Transverse colon (tissue), 4 donors: ENCODE results near the gene RBM20. TPM values are rescaled to one million over a fixed set of nuclear protein-coding genes. Genes with fewer than 3 reads are reported as not detected.

Source experiments
- DNase-seq: peaks from one replicate; pipeline ENCODE4 v3.0.0-alpha.2; 2019
- H3K27ac ChIP-seq, 4 donors: fragments of 200-600 bp; sonication (generic); 2 replicates each; pipeline ENCODE4 v1.5.1; 2016 to 2018; ENCODE audit warnings: inconsistent platforms in 4 of 4
- H3K27me3 ChIP-seq: fragments of 200-600 bp; sonication (generic); 2 replicates; pipeline ENCODE4 v1.5.1; 2017; ENCODE audit warnings: inconsistent platforms
- H3K36me3 ChIP-seq, 4 donors: fragments of 200-600 bp; sonication (generic); 2 replicates each; pipeline ENCODE4 v1.5.1; 2017 to 2019; ENCODE audit warnings: inconsistent platforms in 4 of 4
- H3K4me1 ChIP-seq, 4 donors: fragments of 200-600 bp; sonication (generic); 2 replicates each; pipeline ENCODE4 v1.5.1; 2017 to 2020; ENCODE audit warnings: inconsistent platforms in 4 of 4
- H3K4me3 ChIP-seq, 4 donors: fragments of 200-600 bp; sonication (generic); 1 replicate in 1 of 4; 2 replicates in 3 of 4; pipeline versions ENCODE4 v1.5.1 to v1.6.1; 2017 to 2019; ENCODE audit warnings: inconsistent platforms in 4 of 4
- H3K9me3 ChIP-seq, 2 donors: fragments of 200-600 bp; sonication (generic); 2 replicates each; pipeline ENCODE4 v1.5.1; 2017 to 2019; ENCODE audit warnings: inconsistent platforms in 2 of 2
- CTCF ChIP-seq, 5 experiments: fragments of 200-600 bp in 3 of 5; fragments of 450-650 bp in 2 of 5; sonication (generic) in 3 of 5; IDR thresholded peaks; 1 replicate in 2 of 5; 2 replicates in 3 of 5; pipeline ENCODE4 v1.5.1; 2016 to 2017; ENCODE audit warnings: antibody characterized with exemption in 5 of 5, inconsistent platforms in 3 of 5, mild to moderate bottlenecking in 2 of 5, moderate library complexity in 1 of 5
- EP300 ChIP-seq: sonication (generic); formaldehyde crosslinking; IDR thresholded peaks from one replicate; pipeline ENCODE4 v1.6.1; 2017; ENCODE audit warnings: antibody characterized with exemption, low read depth
- POLR2A ChIP-seq: fragments of 450-650 bp; IDR thresholded peaks from one replicate; pipeline ENCODE4 v1.6.1; 2016; ENCODE audit warnings: antibody characterized with exemption, mild to moderate bottlenecking, moderate library complexity
- POLR2AphosphoS5 ChIP-seq, 3 donors: sonication (generic); formaldehyde crosslinking; IDR thresholded peaks; one replicate each; pipeline ENCODE4 v1.6.1; 2016; ENCODE audit warnings: antibody characterized with exemption in 3 of 3
- WGBS, 2 donors: methylation state at CpG; one replicate each; pipeline ENCODE4 v1.1.5; 2018; ENCODE audit warnings: low coverage in 1 of 2; 5-methylcytosine and 5-hydroxymethylcytosine counted together
- in situ Hi-C, 4 donors: fragments of 200-750 bp; cut with MboI; loops; one replicate each; pipeline versions ENCODE4 v1.15.0 to v1.15.1; 2017; ENCODE audit warnings: low sequenced_read_pairs in 3 of 4, low pct_ligation_motif_present in 1 of 4, low pct_unique_long_range_greater_than_20kb in 1 of 4
- intact Hi-C: fragments of 100-400 bp; cut with DNase I; formaldehyde crosslinking; loops from one replicate; pipeline ENCODE4 v1.15.1; 2023; ENCODE audit warnings: low total_unique reads
- total RNA-seq, 4 donors: library from RNA; depleted of rRNA; stranded (reverse); fragments of >200 nt; gene quantifications; one replicate each; pipeline ENCODE4 v1.1.0, GENCODE V29; 2016

Gene RBM20
- total RNA-seq, 4 donors from 2014 or later: 1.2 to 10.5 (median 2.9) TPM

- 31 to 36% methylated on average over 1 of the region's 1 CpG for WGBS, 2 donors
- TF ChIP-seq EP300: no peak
- TF ChIP-seq POLR2A: no peak
- no peak for TF ChIP-seq CTCF (IDR thresholded peaks at IDR 0.05)
- no peak for TF ChIP-seq POLR2AphosphoS5 (IDR thresholded peaks at IDR 0.05)
- H3K9me3 ChIP-seq: no peaks in the 10 kb centered on the region
- in situ Hi-C loops (loop anchor here in 1 of 4 donors (25.0 kb wide), 1 partner anchor 109 kb away; no protein-coding TSS in a partner anchor), intact Hi-C loops (no loop called here)
- H3K4me3 ChIP-seq: no peak overlapping the region
- peaks cover 16 to 41% (median 21%) of the 10 kb centered on the region in 4 donors for H3K4me1 ChIP-seq
- no peaks in the 10 kb centered on the region for H3K27me3 ChIP-seq
- no peak overlapping the region for H3K27ac ChIP-seq
- no peak for DNase-seq
- H3K36me3 ChIP-seq: no peaks in the 10 kb centered on the region
Measured at GRCh38 chr10:110778211-110778610, 134.1 kb downstream of the RBM20 start.

- H3K4me1 ChIP-seq: peaks cover 5 to 28% (median 9%) of the 10 kb centered on the region in 4 donors
- H3K27me3 ChIP-seq: no peaks in the 10 kb centered on the region
- H3K36me3 ChIP-seq: no peaks in the 10 kb centered on the region
- TF ChIP-seq POLR2A (no peak), CTCF (IDR thresholded peaks at IDR 0.05) (no peak), POLR2AphosphoS5 (IDR thresholded peaks at IDR 0.05) (no peak), EP300 (no peak)
- no peak overlapping the region for H3K4me3 ChIP-seq
- no peaks in the 10 kb centered on the region for H3K9me3 ChIP-seq
- in situ Hi-C loops (loop anchor here in 1 of 4 donors (25.0 kb wide), 1 partner anchor 108 kb away; no protein-coding TSS in a partner anchor), intact Hi-C loops (no loop called here)
- 75 to 86% methylated on average over 3 of the region's 3 CpGs for WGBS, 2 donors
- DNase-seq: no peak
- H3K27ac ChIP-seq: no peak overlapping the region
Measured at GRCh38 chr10:110779489-110779888, 135.4 kb downstream of the RBM20 start.

- no peak overlapping the region for H3K4me3 ChIP-seq
Measured at GRCh38 chr10:110780704-110781103, 136.6 kb downstream of the RBM20 start.

GRCh38 chr10:110781139-110781538, 137.0 kb downstream of the RBM20 start:
- in situ Hi-C loops (loop anchor here in 1 of 4 donors (25.0 kb wide), 1 partner anchor 106 kb away; no protein-coding TSS in a partner anchor), intact Hi-C loops (no loop called here)
- no peaks in the 10 kb centered on the region for H3K36me3 ChIP-seq
- no peak overlapping the region for H3K27ac ChIP-seq
- TF ChIP-seq CTCF (IDR thresholded peaks at IDR 0.05) (no peak), POLR2A (no peak), POLR2AphosphoS5 (IDR thresholded peaks at IDR 0.05) (no peak), EP300 (no peak)
- 89% methylated on average over 7 of the region's 7 CpGs; no CpG with 5 or more reads in 1 of the 2 donors for WGBS, 2 donors
- no peaks in the 10 kb centered on the region for H3K9me3 ChIP-seq
- no peaks in the 10 kb centered on the region for H3K27me3 ChIP-seq
- no peak for DNase-seq
- peaks cover 0 to 15% (median 0%) of the 10 kb centered on the region in 4 donors for H3K4me1 ChIP-seq
- H3K4me3 ChIP-seq: no peak overlapping the region

More at GRCh38 chr10:110780704-110781103, 136.6 kb downstream of the RBM20 start:
- no peak for DNase-seq
- Histone ChIP-seq H3K9me3 (no peaks in the 10 kb centered on the region), H3K4me1 (peaks cover 0 to 18% (median under 1%) of the 10 kb centered on the region in 4 donors), H3K27ac (no peak overlapping the region), H3K36me3 (no peaks in the 10 kb centered on the region), H3K27me3 (no peaks in the 10 kb centered on the region)
- WGBS, 2 donors: 94% methylated on average over 8 of the region's 8 CpGs; no CpG with 5 or more reads in 1 of the 2 donors
- in situ Hi-C loops: loop anchor here in 1 of 4 donors (25.0 kb wide), 1 partner anchor 107 kb away; no protein-coding TSS in a partner anchor
- TF ChIP-seq POLR2AphosphoS5 (IDR thresholded peaks at IDR 0.05) (no peak), EP300 (no peak), CTCF (IDR thresholded peaks at IDR 0.05) (no peak), POLR2A (no peak)
- intact Hi-C loops: no loop called here
